WTC11 (cell line): ENCODE data around the gene NXPH4. TPM values are rescaled to one million over a fixed set of nuclear protein-coding genes. Genes with fewer than 3 reads are reported as not detected.

Experiments
- ATAC-seq: fragments of 200-7000 bp; cut with Tn5 transposase; 2 replicates; pipeline ENCODE4 v1.10.0; 2021; ENCODE audit warnings: mild to moderate bottlenecking, moderate library complexity
- CTCF ChIA-PET: fragments of 300-600 bp; sonication (Branson Sonifier 250); formaldehyde crosslinking; loops from one replicate; lab custom pipeline; 2021; ENCODE audit warnings: antibody characterized with exemption; lab: Charles Lee
- POLR2A ChIA-PET: fragments of 350-600 bp; sonication (Branson Sonifier 250); formaldehyde crosslinking; loops from one replicate; lab custom pipeline; 2021; ENCODE audit warnings: antibody characterized with exemption; lab: Charles Lee
- DNase-seq: peaks from one replicate; pipeline ENCODE4 v3.0.0; 2021; ENCODE audit warnings: low spot score
- H3K27ac Mint-ChIP-seq: 2 replicates; pipeline ENCODE4 v1.8.0; 2021; ENCODE audit warnings: mixed read lengths
- H3K27me3 Mint-ChIP-seq: 2 replicates; pipeline ENCODE4 v1.8.0; 2021; ENCODE audit warnings: low read depth, mild to moderate bottlenecking, moderate library complexity, mixed read lengths
- H3K36me3 Mint-ChIP-seq: 2 replicates; pipeline ENCODE4 v1.8.0; 2021; ENCODE audit warnings: mixed read lengths
- H3K4me1 Mint-ChIP-seq: 2 replicates; pipeline ENCODE4 v1.8.0; 2022; ENCODE audit warnings: mixed read lengths
- H3K4me3 Mint-ChIP-seq: 2 replicates; pipeline ENCODE4 v1.8.0; 2021; ENCODE audit warnings: mild to moderate bottlenecking, moderate library complexity, mixed read lengths
- H3K9me3 Mint-ChIP-seq: 2 replicates; pipeline ENCODE4 v1.8.0; 2021; ENCODE audit warnings: mixed read lengths
- ARID4B ChIP-seq: sonication (generic); formaldehyde crosslinking; IDR thresholded peaks from 2 replicates; pipeline ENCODE4 v1.8.0; 2023; ENCODE audit warnings: missing genetic modification reagents, mild to moderate bottlenecking, borderline replicate concordance
- CTCF ChIP-seq: fragments of 200-600 bp; IDR thresholded peaks from 2 replicates; pipeline ENCODE4 v1.8.0; 2022; ENCODE audit warnings: antibody characterized with exemption
- E2F1 ChIP-seq: sonication (generic); formaldehyde crosslinking; IDR thresholded peaks from 2 replicates; pipeline ENCODE4 v1.8.0; 2022; ENCODE audit warnings: mild to moderate bottlenecking, missing genetic modification reagents
- HMGXB4 ChIP-seq: sonication (generic); formaldehyde crosslinking; IDR thresholded peaks from 2 replicates; pipeline ENCODE4 v1.8.1; 2023; ENCODE audit warnings: mild to moderate bottlenecking, moderate library complexity, missing genetic modification reagents
- IRF2 ChIP-seq: sonication (generic); formaldehyde crosslinking; IDR thresholded peaks from 2 replicates; pipeline ENCODE4 v1.8.0; 2022; ENCODE audit warnings: low read depth, missing genetic modification reagents, borderline replicate concordance
- KAT7 ChIP-seq: sonication (generic); formaldehyde crosslinking; IDR thresholded peaks from 2 replicates; pipeline ENCODE4 v1.8.1; 2023; ENCODE audit warnings: missing genetic modification reagents, mild to moderate bottlenecking, borderline replicate concordance
- MYBL2 ChIP-seq: sonication (generic); formaldehyde crosslinking; IDR thresholded peaks from 2 replicates; pipeline ENCODE4 v1.8.1; 2023; ENCODE audit warnings: mild to moderate bottlenecking, moderate library complexity, missing genetic modification reagents
- PRDM15 ChIP-seq: sonication (generic); formaldehyde crosslinking; IDR thresholded peaks from 2 replicates; pipeline ENCODE4 v1.8.0; 2022; ENCODE audit warnings: missing genetic modification reagents
- RORB ChIP-seq: fragments of 250-450 bp; sonication (Bioruptor Pico); IDR thresholded peaks from 2 replicates; pipeline ENCODE4 v1.9.0; 2021; ENCODE audit warnings: mild to moderate bottlenecking
- STAT6 ChIP-seq: sonication (generic); formaldehyde crosslinking; conservative IDR thresholded peaks from 2 replicates; pipeline ENCODE4 v1.8.1; 2023; ENCODE audit warnings: mild to moderate bottlenecking, low read depth, missing genetic modification reagents, moderate library complexity
- total RNA-seq: library from RNA; stranded (reverse); gene quantifications from 3 replicates; pipeline ENCODE4 v1.2.3, GENCODE V29; 2021

Gene NXPH4
- total RNA-seq, 1 experiment from 2014 or later: 4.9 TPM

- H3K36me3 Mint-ChIP-seq: peaks cover 43% of the 10 kb centered on the region
- TF ChIP-seq CTCF (peak; percentile 50; the same call in 1 of the 2 replicates), ARID4B (no peak)
- TF ChIP-seq, all 79 proteins: peak for 1
- CTCF ChIA-PET: interaction anchor here (0.7 to 7.0 kb wide), 20 partner anchors 10 to 160 kb away, joined by 3 to 112 read pairs (median 5); partner anchors contain the start of genes LRP1 and SHMT2
- POLR2A ChIA-PET: interaction anchor here (2.4 kb wide), 1 partner anchor 38 kb away, joined by 7 read pairs; no protein-coding TSS in a partner anchor
- Mint-ChIP-seq H3K27me3 (no peaks in the 10 kb centered on the region), H3K9me3 (no peaks in the 10 kb centered on the region), H3K4me1 (no peaks in the 10 kb centered on the region), H3K27ac (peak overlapping the region; percentile 93; the same call in 1 of the 2 replicates), H3K4me3 (no peak overlapping the region)
- DNase-seq: peak; percentile 65
- ATAC-seq: peak; percentile 83
These were observed 43.5 kb upstream of the NXPH4 start for GRCh38 chr12:57173089-57173488.

GRCh38 chr12:57173683-57174082 lies 42.9 kb upstream of the NXPH4 start:
- ChIA-PET CTCF (interaction anchor here (0.7 to 7.0 kb wide), 20 partner anchors 10 to 161 kb away, joined by 3 to 112 read pairs (median 5); partner anchors contain the start of genes LRP1 and SHMT2), POLR2A (no interaction called here)
- no peaks in the 10 kb centered on the region for H3K27me3 Mint-ChIP-seq
- H3K4me3 Mint-ChIP-seq: no peak overlapping the region
- H3K4me1 Mint-ChIP-seq: no peaks in the 10 kb centered on the region
- no peaks in the 10 kb centered on the region for H3K9me3 Mint-ChIP-seq
- ATAC-seq: no peak
- H3K36me3 Mint-ChIP-seq: peaks cover 44% of the 10 kb centered on the region
- TF ChIP-seq IRF2 (no peak), E2F1 (CRISPR knock-in tag) (no peak), HMGXB4 (CRISPR knock-in tag) (no peak), KAT7 (CRISPR knock-in tag) (no peak), PRDM15 (no peak), MYBL2 (CRISPR knock-in tag) (no peak), RORB (CRISPR knock-in tag) (no peak), STAT6 (CRISPR knock-in tag) (no peak)
- no peak overlapping the region for H3K27ac Mint-ChIP-seq
- DNase-seq: no peak
